HepG2 (cell line): Measurements from ENCODE around the gene RTN4RL2. TPM values are rescaled to one million over a fixed set of nuclear protein-coding genes. Genes with fewer than 3 reads are reported as not detected.

ENCODE experiments used
- ELF1 ChIP-seq: sonication (generic); formaldehyde crosslinking; IDR thresholded peaks from 2 replicates; pipeline ENCODE4 v1.4.0; 2020; ENCODE audit warnings: missing genetic modification reagents
- NAIF1 ChIP-seq: sonication (generic); formaldehyde crosslinking; IDR thresholded peaks from 2 replicates; pipeline ENCODE4 v1.5.0; 2020; ENCODE audit warnings: mild to moderate bottlenecking, missing genetic modification reagents, borderline replicate concordance
- NFATC3 ChIP-seq: sonication (generic); formaldehyde crosslinking; IDR thresholded peaks from 2 replicates; pipeline ENCODE4 v1.5.1; 2020; ENCODE audit warnings: mild to moderate bottlenecking, missing genetic modification reagents
- NFRKB ChIP-seq: fragments of 450-650 bp; IDR thresholded peaks from 2 replicates; pipeline ENCODE4 v1.6.1; 2017
- REPIN1 ChIP-seq: sonication (generic); formaldehyde crosslinking; IDR thresholded peaks from 2 replicates; pipeline ENCODE4 v1.8.0; 2022; ENCODE audit warnings: missing genetic modification reagents, low read depth, mild to moderate bottlenecking, borderline replicate concordance
- ZNF253 ChIP-seq: sonication (generic); formaldehyde crosslinking; IDR thresholded peaks from 2 replicates; pipeline ENCODE4 v1.8.0; 2022; ENCODE audit warnings: mild to moderate bottlenecking, missing genetic modification reagents, borderline replicate concordance
- ZNF30 ChIP-seq: sonication (generic); formaldehyde crosslinking; IDR thresholded peaks from 2 replicates; pipeline ENCODE4 v1.5.0; 2020; ENCODE audit warnings: mild to moderate bottlenecking, missing genetic modification reagents
- ZNF484 ChIP-seq: sonication (generic); formaldehyde crosslinking; IDR thresholded peaks from 2 replicates; pipeline ENCODE4 v1.5.1; 2020; ENCODE audit warnings: mild to moderate bottlenecking, low read depth, missing genetic modification reagents, borderline replicate concordance
- ZNF530 ChIP-seq: sonication (generic); formaldehyde crosslinking; IDR thresholded peaks from 2 replicates; pipeline ENCODE4 v1.5.0; 2020; ENCODE audit warnings: low read depth, mild to moderate bottlenecking, missing genetic modification reagents
- ZNF552 ChIP-seq: sonication (generic); formaldehyde crosslinking; IDR thresholded peaks from 2 replicates; pipeline ENCODE4 v1.9.0; 2022; ENCODE audit warnings: missing genetic modification reagents, mild to moderate bottlenecking, borderline replicate concordance
- ZNF572 ChIP-seq: sonication (generic); formaldehyde crosslinking; IDR thresholded peaks from 2 replicates; pipeline ENCODE4 v1.5.1; 2020; ENCODE audit warnings: mild to moderate bottlenecking, missing genetic modification reagents
- ZNF605 ChIP-seq: sonication (generic); formaldehyde crosslinking; IDR thresholded peaks from 2 replicates; pipeline ENCODE4 v1.8.0; 2022; ENCODE audit warnings: mild to moderate bottlenecking, missing genetic modification reagents
- ZNF672 ChIP-seq: sonication (generic); formaldehyde crosslinking; IDR thresholded peaks from 2 replicates; pipeline ENCODE4 v1.8.1; 2022; ENCODE audit warnings: missing genetic modification reagents
- polyA plus RNA-seq, 8 experiments: library from polyadenylated mRNA; depleted of rRNA in 3 of 8; stranded (reverse) in 7 of 8; unstranded in 1 of 8; fragments of >200 nt; fragmentation: Illumina TruSeq in 4 of 8; extraction: Trizol in 4 of 8; gene quantifications; 2 replicates each; pipeline versions ENCODE4 v1.2.1 to v1.2.3, GENCODE V29; 2011 to 2016; ENCODE audit warnings: low read depth in 4 of 8, missing spikeins in 1 of 8, mixed read lengths in 1 of 8; ENCODE audit not compliant: insufficient read depth in 1 of 8
- total RNA-seq, 5 experiments: library from RNA; depleted of rRNA; stranded (reverse); fragments of >200 nt; fragmentation: Illumina TruSeq; extraction: Trizol; gene quantifications; 2 replicates each; pipeline ENCODE4 v1.2.3, GENCODE V29; 2016; ENCODE audit warnings: low read depth in 1 of 5
- TF ChIP-seq, protein P1 (sequence below): sonication (generic); formaldehyde crosslinking; IDR thresholded peaks from 2 replicates; pipeline ENCODE4 v1.4.0; 2020; ENCODE audit warnings: missing genetic modification reagents
- TF ChIP-seq, protein P2 (sequence below): IDR thresholded peaks from 2 replicates; pipeline ENCODE4 v1.6.1; 2016; ENCODE audit warnings: low read depth, control low read depth
- TF ChIP-seq, protein P3 (sequence below): IDR thresholded peaks from 2 replicates; pipeline ENCODE4 v1.6.1; 2016; ENCODE audit warnings: missing biosample characterization, missing genetic modification reagents, low read depth
- TF ChIP-seq, protein P4 (sequence below): sonication (generic); formaldehyde crosslinking; IDR thresholded peaks from 2 replicates; pipeline ENCODE4 v1.5.1; 2020; ENCODE audit warnings: missing genetic modification reagents, mild to moderate bottlenecking, borderline replicate concordance
- TF ChIP-seq, protein P5 (sequence below): sonication (generic); formaldehyde crosslinking; IDR thresholded peaks from 2 replicates; pipeline ENCODE4 v1.5.1; 2020; ENCODE audit warnings: missing genetic modification reagents, mild to moderate bottlenecking, borderline replicate concordance
- TF ChIP-seq, protein P6 (sequence below): sonication (generic); formaldehyde crosslinking; IDR thresholded peaks from 2 replicates; pipeline ENCODE4 v1.5.0; 2020; ENCODE audit warnings: mild to moderate bottlenecking, low read depth, missing genetic modification reagents, borderline replicate concordance

RTN4RL2 gene
- total and polyA plus RNA-seq, 2 of the 13 experiments (the other 11 are each of a cell fraction or from before 2014, with no cell fraction given): 1.3 to 4.3 TPM

DNA sequence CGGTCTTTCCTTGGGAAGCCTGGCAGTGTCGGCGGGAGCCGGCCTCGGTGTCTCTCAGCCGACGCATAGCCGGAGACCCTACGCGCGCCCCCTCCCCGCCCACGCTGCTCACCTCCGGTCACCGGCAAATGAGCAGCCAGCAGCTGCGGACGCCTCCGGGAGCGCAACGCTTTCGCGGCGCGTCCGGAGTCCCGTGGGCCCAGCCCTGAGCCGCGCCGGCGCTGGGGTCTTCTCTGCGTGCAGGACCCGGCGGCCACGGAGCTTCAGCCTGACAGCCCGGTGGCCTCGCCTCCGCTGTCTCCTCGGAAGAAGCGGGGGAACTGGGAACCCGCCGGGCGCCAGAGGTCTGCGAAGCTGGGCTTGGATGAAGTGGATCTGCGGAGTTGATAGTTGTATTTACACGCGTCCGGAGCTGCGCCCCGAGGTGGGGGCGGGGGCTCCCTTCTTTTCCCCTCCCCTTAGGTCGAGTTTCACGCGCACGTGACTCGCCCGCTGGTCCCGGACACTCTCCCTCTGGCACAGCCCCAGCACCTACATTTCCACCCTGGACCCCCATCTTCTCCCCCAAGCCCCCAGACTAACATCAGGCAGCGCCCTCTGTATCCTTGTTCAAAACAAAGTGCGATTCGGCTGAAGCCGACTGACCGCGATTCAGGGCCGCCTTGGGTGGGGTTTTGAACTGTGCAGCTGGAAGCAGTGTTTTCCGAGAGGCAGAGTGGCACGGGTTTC, 55.2 kb downstream of the RTN4RL2 start, which contains the start of gene SLC43A1 (continued):
- TF ChIP-seq, protein P1, sequence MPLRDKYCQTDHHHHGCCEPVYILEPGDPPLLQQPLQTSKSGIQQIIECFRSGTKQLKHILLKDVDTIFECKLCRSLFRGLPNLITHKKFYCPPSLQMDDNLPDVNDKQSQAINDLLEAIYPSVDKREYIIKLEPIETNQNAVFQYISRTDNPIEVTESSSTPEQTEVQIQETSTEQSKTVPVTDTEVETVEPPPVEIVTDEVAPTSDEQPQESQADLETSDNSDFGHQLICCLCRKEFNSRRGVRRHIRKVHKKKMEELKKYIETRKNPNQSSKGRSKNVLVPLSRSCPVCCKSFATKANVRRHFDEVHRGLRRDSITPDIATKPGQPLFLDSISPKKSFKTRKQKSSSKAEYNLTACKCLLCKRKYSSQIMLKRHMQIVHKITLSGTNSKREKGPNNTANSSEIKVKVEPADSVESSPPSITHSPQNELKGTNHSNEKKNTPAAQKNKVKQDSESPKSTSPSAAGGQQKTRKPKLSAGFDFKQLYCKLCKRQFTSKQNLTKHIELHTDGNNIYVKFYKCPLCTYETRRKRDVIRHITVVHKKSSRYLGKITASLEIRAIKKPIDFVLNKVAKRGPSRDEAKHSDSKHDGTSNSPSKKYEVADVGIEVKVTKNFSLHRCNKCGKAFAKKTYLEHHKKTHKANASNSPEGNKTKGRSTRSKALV: peak; percentile 87
- TF ChIP-seq ELF1 (CRISPR knock-in tag) (no peak), ZNF672 (CRISPR knock-in tag) (no peak), ZNF572 (CRISPR knock-in tag) (no peak), ZNF253 (CRISPR knock-in tag) (peak; percentile 83; the same call in 1 of the 2 replicates), ZNF484 (no peak), ZNF530 (CRISPR knock-in tag) (0 out of 2 replicates have a peak, but pooled peaks have one; percentile 70), ZNF552 (no peak), ZNF605 (no peak; the same call in 1 of the 2 replicates), REPIN1 (CRISPR knock-in tag) (peak; percentile 8), NFATC3 (no peak), NAIF1 (peak; percentile 69; the same call in 1 of the 2 replicates), ZNF30 (CRISPR knock-in tag) (no peak), NFRKB (no peak)
- TF ChIP-seq, protein P2, sequence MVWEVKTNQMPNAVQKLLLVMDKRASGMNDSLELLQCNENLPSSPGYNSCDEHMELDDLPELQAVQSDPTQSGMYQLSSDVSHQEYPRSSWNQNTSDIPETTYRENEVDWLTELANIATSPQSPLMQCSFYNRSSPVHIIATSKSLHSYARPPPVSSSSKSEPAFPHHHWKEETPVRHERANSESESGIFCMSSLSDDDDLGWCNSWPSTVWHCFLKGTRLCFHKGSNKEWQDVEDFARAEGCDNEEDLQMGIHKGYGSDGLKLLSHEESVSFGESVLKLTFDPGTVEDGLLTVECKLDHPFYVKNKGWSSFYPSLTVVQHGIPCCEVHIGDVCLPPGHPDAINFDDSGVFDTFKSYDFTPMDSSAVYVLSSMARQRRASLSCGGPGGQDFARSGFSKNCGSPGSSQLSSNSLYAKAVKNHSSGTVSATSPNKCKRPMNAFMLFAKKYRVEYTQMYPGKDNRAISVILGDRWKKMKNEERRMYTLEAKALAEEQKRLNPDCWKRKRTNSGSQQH (CRISPR knock-in tag): no peak
- TF ChIP-seq, protein P3, sequence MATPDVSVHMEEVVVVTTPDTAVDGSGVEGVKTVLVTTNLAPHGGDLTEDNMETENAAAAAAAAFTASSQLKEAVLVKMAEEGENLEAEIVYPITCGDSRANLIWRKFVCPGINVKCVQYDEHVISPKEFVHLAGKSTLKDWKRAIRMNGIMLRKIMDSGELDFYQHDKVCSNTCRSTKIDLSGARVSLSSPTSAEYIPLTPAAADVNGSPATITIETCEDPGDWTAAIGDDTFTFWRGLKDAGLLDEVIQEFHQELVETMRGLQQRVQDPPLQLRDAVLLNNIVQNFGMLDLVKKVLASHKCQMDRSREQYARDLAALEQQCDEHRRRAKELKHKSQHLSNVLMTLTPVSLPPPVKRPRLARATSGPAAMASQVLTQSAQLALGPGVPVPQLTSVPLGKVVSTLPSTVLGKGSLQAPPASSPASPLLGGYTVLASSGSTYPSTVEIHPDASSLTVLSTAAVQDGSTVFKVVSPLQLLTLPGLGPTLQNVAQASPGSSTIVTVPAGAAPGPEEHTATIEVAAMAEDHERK (CRISPR knock-in tag): no peak
- TF ChIP-seq, protein P4, sequence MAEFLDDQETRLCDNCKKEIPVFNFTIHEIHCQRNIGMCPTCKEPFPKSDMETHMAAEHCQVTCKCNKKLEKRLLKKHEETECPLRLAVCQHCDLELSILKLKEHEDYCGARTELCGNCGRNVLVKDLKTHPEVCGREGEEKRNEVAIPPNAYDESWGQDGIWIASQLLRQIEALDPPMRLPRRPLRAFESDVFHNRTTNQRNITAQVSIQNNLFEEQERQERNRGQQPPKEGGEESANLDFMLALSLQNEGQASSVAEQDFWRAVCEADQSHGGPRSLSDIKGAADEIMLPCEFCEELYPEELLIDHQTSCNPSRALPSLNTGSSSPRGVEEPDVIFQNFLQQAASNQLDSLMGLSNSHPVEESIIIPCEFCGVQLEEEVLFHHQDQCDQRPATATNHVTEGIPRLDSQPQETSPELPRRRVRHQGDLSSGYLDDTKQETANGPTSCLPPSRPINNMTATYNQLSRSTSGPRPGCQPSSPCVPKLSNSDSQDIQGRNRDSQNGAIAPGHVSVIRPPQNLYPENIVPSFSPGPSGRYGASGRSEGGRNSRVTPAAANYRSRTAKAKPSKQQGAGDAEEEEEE (CRISPR knock-in tag): peak; percentile 28; the same call in 1 of the 2 replicates
- TF ChIP-seq, protein P5, sequence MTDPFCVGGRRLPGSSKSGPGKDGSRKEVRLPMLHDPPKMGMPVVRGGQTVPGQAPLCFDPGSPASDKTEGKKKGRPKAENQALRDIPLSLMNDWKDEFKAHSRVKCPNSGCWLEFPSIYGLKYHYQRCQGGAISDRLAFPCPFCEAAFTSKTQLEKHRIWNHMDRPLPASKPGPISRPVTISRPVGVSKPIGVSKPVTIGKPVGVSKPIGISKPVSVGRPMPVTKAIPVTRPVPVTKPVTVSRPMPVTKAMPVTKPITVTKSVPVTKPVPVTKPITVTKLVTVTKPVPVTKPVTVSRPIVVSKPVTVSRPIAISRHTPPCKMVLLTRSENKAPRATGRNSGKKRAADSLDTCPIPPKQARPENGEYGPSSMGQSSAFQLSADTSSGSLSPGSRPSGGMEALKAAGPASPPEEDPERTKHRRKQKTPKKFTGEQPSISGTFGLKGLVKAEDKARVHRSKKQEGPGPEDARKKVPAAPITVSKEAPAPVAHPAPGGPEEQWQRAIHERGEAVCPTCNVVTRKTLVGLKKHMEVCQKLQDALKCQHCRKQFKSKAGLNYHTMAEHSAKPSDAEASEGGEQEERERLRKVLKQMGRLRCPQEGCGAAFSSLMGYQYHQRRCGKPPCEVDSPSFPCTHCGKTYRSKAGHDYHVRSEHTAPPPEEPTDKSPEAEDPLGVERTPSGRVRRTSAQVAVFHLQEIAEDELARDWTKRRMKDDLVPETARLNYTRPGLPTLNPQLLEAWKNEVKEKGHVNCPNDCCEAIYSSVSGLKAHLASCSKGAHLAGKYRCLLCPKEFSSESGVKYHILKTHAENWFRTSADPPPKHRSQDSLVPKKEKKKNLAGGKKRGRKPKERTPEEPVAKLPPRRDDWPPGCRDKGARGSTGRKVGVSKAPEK: no peak
- TF ChIP-seq, protein P6, sequence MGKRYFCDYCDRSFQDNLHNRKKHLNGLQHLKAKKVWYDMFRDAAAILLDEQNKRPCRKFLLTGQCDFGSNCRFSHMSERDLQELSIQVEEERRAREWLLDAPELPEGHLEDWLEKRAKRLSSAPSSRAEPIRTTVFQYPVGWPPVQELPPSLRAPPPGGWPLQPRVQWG (CRISPR knock-in tag): no peak
